Stimulated activated naive B cell treated with anti-CD40 and anti-IgM and Interleukin-4, amounts not matched to agents 10 μg/mL and 1 μg/mL and 100 μg/mL, for 72 hours (primary cell): Measurements from ENCODE around the gene DUSP18.

Experiments used
- ATAC-seq, 2 donors: fragments of 150-1000 bp; cut with Tn5 transposase; replicated peaks; 2 replicates each; pipeline ENCODE4 v1.10.0; 2021; ENCODE audit warnings: moderate library complexity in 1 of 2
- DNase-seq: peaks from one replicate; pipeline ENCODE4 v3.0.0; 2021
- H3K27ac Mint-ChIP-seq: one replicate; pipeline ENCODE4 v1.8.0; 2022; ENCODE audit warnings: mild to moderate bottlenecking, mixed read lengths
- H3K27me3 Mint-ChIP-seq, 2 donors: one replicate each; pipeline ENCODE4 v1.8.0; 2022; ENCODE audit warnings: mixed read lengths in 2 of 2
- H3K36me3 Mint-ChIP-seq, 2 donors: one replicate each; pipeline ENCODE4 v1.8.0; 2022; ENCODE audit warnings: mixed read lengths in 2 of 2, mild to moderate bottlenecking in 1 of 2
- H3K4me1 Mint-ChIP-seq, 2 donors: one replicate each; pipeline ENCODE4 v1.8.0; 2022; ENCODE audit warnings: mixed read lengths in 2 of 2, mild to moderate bottlenecking in 1 of 2
- H3K4me3 Mint-ChIP-seq, 2 donors: one replicate each; pipeline ENCODE4 v1.8.0; 2022; ENCODE audit warnings: mild to moderate bottlenecking in 2 of 2, mixed read lengths in 2 of 2, moderate library complexity in 1 of 2
- H3K9me3 Mint-ChIP-seq, 2 donors: one replicate each; pipeline ENCODE4 v1.8.0; 2022; ENCODE audit warnings: mixed read lengths in 2 of 2, mild to moderate bottlenecking in 1 of 2

The DUSP18 gene

GRCh38 chr22:30612789-30613188, 54.9 kb downstream of the DUSP18 start:
- no peak overlapping the region for H3K27ac Mint-ChIP-seq

More at GRCh38 chr22:30612789-30613188, 54.9 kb downstream of the DUSP18 start:
- Mint-ChIP-seq H3K9me3 (no peaks in the 10 kb centered on the region), H3K4me1 (peaks cover 15 to 22% of the 10 kb centered on the region in 2 donors), H3K4me3 (no peak overlapping the region), H3K36me3 (no peaks in the 10 kb centered on the region), H3K27me3 (peaks cover 20 to 35% of the 10 kb centered on the region in 2 donors)
- DNase-seq (no peak), ATAC-seq (no peak)
